H9 (cell line): ENCODE data around the gene RMND5B. TPM values are rescaled to one million over a fixed set of nuclear protein-coding genes. Genes with fewer than 3 reads are reported as not detected.
A peak's percentile ranks its signal among the peaks of the same experiment; 100 is the strongest.

Source experiments
- DNase-seq: peaks from one replicate; pipeline ENCODE4 v3.0.0-alpha.2; 2017
- H2AFZ ChIP-seq: one replicate; pipeline ENCODE4 v1.6.1; 2013; ENCODE audit warnings: mild to moderate bottlenecking, low read length, control low read depth, moderate library complexity
- H2AK5ac ChIP-seq: 2 replicates; pipeline ENCODE4 v1.6.1; 2013; ENCODE audit warnings: low read length, control low read depth, mixed read lengths; ENCODE audit not compliant: insufficient read length
- H2BK120ac ChIP-seq: one replicate; pipeline ENCODE4 v1.6.1; 2013; ENCODE audit warnings: low read depth, mild to moderate bottlenecking, low read length, control low read depth, inconsistent platforms; ENCODE audit not compliant: poor library complexity, severe bottlenecking
- H2BK12ac ChIP-seq: 2 replicates; pipeline ENCODE4 v1.6.1; 2013; ENCODE audit warnings: low read length, control low read depth, mixed read lengths, low read depth; ENCODE audit not compliant: insufficient read length
- H2BK15ac ChIP-seq: 2 replicates; pipeline ENCODE4 v1.6.1; 2013; ENCODE audit warnings: low read depth, low read length, control low read depth
- H2BK20ac ChIP-seq: one replicate; pipeline ENCODE4 v1.6.1; 2013; ENCODE audit warnings: low read depth, mild to moderate bottlenecking, low read length, control low read depth, inconsistent platforms; ENCODE audit not compliant: poor library complexity, severe bottlenecking
- H2BK5ac ChIP-seq: 2 replicates; pipeline ENCODE4 v1.6.1; 2013; ENCODE audit warnings: low read length, control low read depth, mixed read lengths; ENCODE audit not compliant: insufficient read length
- H3K14ac ChIP-seq: 2 replicates; pipeline ENCODE4 v1.6.1; 2013; ENCODE audit warnings: low read length, control low read depth; ENCODE audit not compliant: insufficient read depth
- H3K18ac ChIP-seq: 2 replicates; pipeline ENCODE4 v1.6.1; 2013; ENCODE audit warnings: low read depth, mild to moderate bottlenecking, mixed read lengths, low read length, control low read depth; ENCODE audit not compliant: insufficient read length
- H3K23ac ChIP-seq: 2 replicates; pipeline ENCODE4 v1.6.1; 2013; ENCODE audit warnings: low read length, control low read depth, mixed read lengths, low read depth; ENCODE audit not compliant: insufficient read length
- H3K23me2 ChIP-seq: 2 replicates; pipeline ENCODE4 v1.6.1; 2013; ENCODE audit warnings: low read depth, mild to moderate bottlenecking, mixed read lengths, low read length, control low read depth; ENCODE audit not compliant: insufficient read length, poor library complexity, severe bottlenecking
- H3K27ac ChIP-seq: 2 replicates; pipeline ENCODE4 v1.5.1; 2013; ENCODE audit warnings: low read length, control low read depth, mixed read lengths, low read depth; ENCODE audit not compliant: insufficient read length
- H3K27me3 ChIP-seq: 2 replicates; pipeline ENCODE4 v1.6.1; 2013; ENCODE audit warnings: low read length, control low read depth, inconsistent platforms; ENCODE audit not compliant: insufficient read depth
- H3K4ac ChIP-seq: 2 replicates; pipeline ENCODE4 v1.6.1; 2013; ENCODE audit warnings: low read depth, mild to moderate bottlenecking, control low read depth, inconsistent platforms, low read length, moderate library complexity
- H3K4me1 ChIP-seq: 2 replicates; pipeline ENCODE4 v1.6.1; 2013; ENCODE audit warnings: low read length, control low read depth, inconsistent platforms; ENCODE audit not compliant: insufficient read depth
- H3K4me2 ChIP-seq: 2 replicates; pipeline ENCODE4 v1.6.1; 2013; ENCODE audit warnings: low read length, control low read depth, mixed read lengths; ENCODE audit not compliant: insufficient read length, insufficient read depth
- H3K56ac ChIP-seq: 2 replicates; pipeline ENCODE4 v1.6.1; 2013; ENCODE audit warnings: low read depth, mild to moderate bottlenecking, mixed read lengths, low read length, control low read depth; ENCODE audit not compliant: insufficient read length
- H3K79me1 ChIP-seq: 2 replicates; pipeline ENCODE4 v1.6.1; 2013; ENCODE audit warnings: low read depth, mild to moderate bottlenecking, moderate library complexity, low read length, control low read depth, inconsistent platforms; ENCODE audit not compliant: insufficient read depth, poor library complexity, severe bottlenecking
- H3K79me2 ChIP-seq: 2 replicates; pipeline ENCODE4 v1.6.1; 2013; ENCODE audit warnings: low read length, control low read depth, inconsistent platforms; ENCODE audit not compliant: insufficient read depth
- H3K9ac ChIP-seq: 2 replicates; pipeline ENCODE4 v1.6.1; 2013; ENCODE audit warnings: low read length, control low read depth, mixed read lengths; ENCODE audit not compliant: insufficient read length; ENCODE audit errors: extremely low read depth
- H3K9me3 ChIP-seq: one replicate; pipeline ENCODE4 v1.6.1; 2013; ENCODE audit warnings: low read depth, low read length, inconsistent platforms; ENCODE audit not compliant: control insufficient read depth
- H3T11ph ChIP-seq: one replicate; pipeline ENCODE4 v1.6.1; 2013; ENCODE audit warnings: mild to moderate bottlenecking, low read length, control low read depth, inconsistent platforms
- H4K20me1 ChIP-seq: one replicate; pipeline ENCODE4 v1.6.1; 2013; ENCODE audit not compliant: control insufficient read depth, insufficient read length, insufficient read depth
- H4K5ac ChIP-seq: 2 replicates; pipeline ENCODE4 v1.6.1; 2013; ENCODE audit warnings: low read depth, mild to moderate bottlenecking, mixed read lengths, low read length, control low read depth; ENCODE audit not compliant: insufficient read length
- H4K8ac ChIP-seq: replicated peaks from 2 replicates; pipeline ENCODE4 v1.6.1; 2013; ENCODE audit warnings: low read length, control low read depth, mixed read lengths, low read depth; ENCODE audit not compliant: insufficient read length
- H4K91ac ChIP-seq: 2 replicates; pipeline ENCODE4 v1.6.1; 2013; ENCODE audit warnings: low read depth, mild to moderate bottlenecking, moderate library complexity, mixed read lengths, low read length, control low read depth; ENCODE audit not compliant: insufficient read length
- H3K27ac Mint-ChIP-seq, 3 experiments: 2 replicates in 2 of 3; 3 replicates in 1 of 3; pipeline ENCODE4 v1.8.0; 2020 to 2021; ENCODE audit warnings: mixed read lengths in 3 of 3, mild to moderate bottlenecking in 1 of 3, moderate library complexity in 1 of 3
- H3K27me3 Mint-ChIP-seq: 2 replicates; pipeline ENCODE4 v1.8.0; 2021; ENCODE audit warnings: low read depth, mild to moderate bottlenecking, moderate library complexity, mixed read lengths
- H3K36me3 Mint-ChIP-seq, 3 experiments: 2 replicates in 2 of 3; 3 replicates in 1 of 3; pipeline ENCODE4 v1.8.0; 2020 to 2021; ENCODE audit warnings: low read depth in 3 of 3, mixed read lengths in 3 of 3; ENCODE audit not compliant: insufficient read depth in 1 of 3
- H3K4me1 Mint-ChIP-seq, 2 experiments: 2 replicates each; pipeline ENCODE4 v1.8.0; 2020; ENCODE audit warnings: mixed read lengths in 2 of 2
- H3K4me3 Mint-ChIP-seq, 2 experiments: 2 replicates in 1 of 2; 3 replicates in 1 of 2; pipeline ENCODE4 v1.8.0; 2020 to 2021; ENCODE audit warnings: mild to moderate bottlenecking in 2 of 2, mixed read lengths in 2 of 2, moderate library complexity in 1 of 2
- H3K9me3 Mint-ChIP-seq, 2 experiments: 2 replicates in 1 of 2; 3 replicates in 1 of 2; pipeline ENCODE4 v1.8.0; 2020; ENCODE audit warnings: mild to moderate bottlenecking in 2 of 2, mixed read lengths in 2 of 2, moderate library complexity in 1 of 2
- WGBS: extraction: QIAGEN DNeasy Blood & Tissue Kit; methylation state at CpG from one replicate; pipeline ENCODE4 v1.1.7; 2013; ENCODE audit warnings: missing lambda C conversion rate, low lambda C conversion rate, mixed read lengths; ENCODE audit not compliant: insufficient read length; ENCODE audit errors: extremely low coverage; 5-methylcytosine and 5-hydroxymethylcytosine counted together
- total RNA-seq: library from RNA; stranded (reverse); gene quantifications from 2 replicates; pipeline ENCODE4 v1.2.1, GENCODE V29; 2021
- TF ChIP-seq, protein P1 (sequence below): fragments of 200-600 bp; sonication (generic); conservative IDR thresholded peaks from 3 replicates; pipeline ENCODE4 v1.8.0; 2021; ENCODE audit warnings: antibody characterized with exemption, mild to moderate bottlenecking

RMND5B gene
- total RNA-seq, 1 experiment from 2014 or later = 86.4 TPM

DNA sequence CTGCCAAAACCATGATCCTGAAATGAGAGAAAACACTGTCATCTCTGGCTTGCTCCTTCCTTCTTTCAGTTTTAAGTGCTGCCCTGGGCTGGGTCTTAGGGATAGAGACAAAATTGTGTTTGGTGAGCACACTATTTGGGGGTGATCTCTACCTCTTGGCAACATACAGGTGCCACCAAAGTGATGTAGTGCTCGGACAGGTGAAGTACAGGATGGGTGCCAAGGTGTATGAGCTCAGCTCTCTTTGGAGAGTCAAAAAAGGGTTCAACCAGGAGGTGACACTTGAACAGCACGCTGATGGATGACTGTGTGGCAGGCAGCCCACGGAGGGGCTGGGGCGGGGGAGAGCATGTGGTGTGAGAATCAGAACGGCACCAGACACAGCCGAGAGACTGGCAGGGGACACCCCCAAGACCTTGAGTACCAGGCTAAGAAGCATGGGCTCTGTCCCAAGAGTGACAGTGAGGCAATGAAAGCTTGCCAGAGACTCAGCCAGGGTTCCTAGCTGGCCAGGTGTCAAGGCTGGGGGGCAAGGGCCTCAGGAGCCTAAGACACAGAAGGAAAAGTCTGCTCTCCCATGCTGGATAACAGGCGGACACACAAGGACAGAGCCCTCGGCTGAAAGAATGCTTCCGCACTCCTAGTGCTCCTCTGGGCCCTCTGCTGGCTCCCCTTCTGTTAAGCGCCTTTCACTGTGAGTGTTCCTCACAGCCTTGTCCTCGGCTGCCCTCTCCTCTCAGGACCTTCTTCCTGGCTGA, 20.3 kb downstream of the RMND5B start:
- Histone ChIP-seq H2BK5ac (no peak overlapping the region), H2AFZ (no peak overlapping the region), H3K79me2 (no peaks in the 10 kb centered on the region), H3K23me2 (peaks cover 5% of the 10 kb centered on the region), H2BK120ac (no peak overlapping the region), H2BK12ac (no peak overlapping the region), H3T11ph (no peak overlapping the region), H3K9ac (no peak overlapping the region), H3K79me1 (peaks cover 4% of the 10 kb centered on the region), H2BK15ac (no peak overlapping the region), H3K4ac (no peak overlapping the region), H3K14ac (no peak overlapping the region), H3K27ac (no peak overlapping the region), H3K23ac (no peak overlapping the region), H3K9me3 (no peaks in the 10 kb centered on the region), H3K4me1 (no peaks in the 10 kb centered on the region; the same call in 1 of the 2 replicates), H3K4me2 (no peak overlapping the region), H4K20me1 (peaks cover 2% of the 10 kb centered on the region), H3K56ac (no peak overlapping the region), H2AK5ac (no peak overlapping the region), H3K27me3 (no peaks in the 10 kb centered on the region), H4K8ac (no peak overlapping the region), H4K91ac (no peak overlapping the region), H3K18ac (no peak overlapping the region), H4K5ac (no peak overlapping the region), H2BK20ac (no peak overlapping the region)
- peak overlapping the region; percentile 47 to 49 for H3K4me3 Mint-ChIP-seq
- H3K27ac Mint-ChIP-seq = peak overlapping the region in 2 of 3 experiments; percentile 64 to 65; a peak in 2 of 7 replicates
- peaks cover 43 to 65% (median 62%) of the 10 kb centered on the region in 3 experiments; a peak in 6 of 7 replicates for H3K36me3 Mint-ChIP-seq
- TF ChIP-seq, protein P1, sequence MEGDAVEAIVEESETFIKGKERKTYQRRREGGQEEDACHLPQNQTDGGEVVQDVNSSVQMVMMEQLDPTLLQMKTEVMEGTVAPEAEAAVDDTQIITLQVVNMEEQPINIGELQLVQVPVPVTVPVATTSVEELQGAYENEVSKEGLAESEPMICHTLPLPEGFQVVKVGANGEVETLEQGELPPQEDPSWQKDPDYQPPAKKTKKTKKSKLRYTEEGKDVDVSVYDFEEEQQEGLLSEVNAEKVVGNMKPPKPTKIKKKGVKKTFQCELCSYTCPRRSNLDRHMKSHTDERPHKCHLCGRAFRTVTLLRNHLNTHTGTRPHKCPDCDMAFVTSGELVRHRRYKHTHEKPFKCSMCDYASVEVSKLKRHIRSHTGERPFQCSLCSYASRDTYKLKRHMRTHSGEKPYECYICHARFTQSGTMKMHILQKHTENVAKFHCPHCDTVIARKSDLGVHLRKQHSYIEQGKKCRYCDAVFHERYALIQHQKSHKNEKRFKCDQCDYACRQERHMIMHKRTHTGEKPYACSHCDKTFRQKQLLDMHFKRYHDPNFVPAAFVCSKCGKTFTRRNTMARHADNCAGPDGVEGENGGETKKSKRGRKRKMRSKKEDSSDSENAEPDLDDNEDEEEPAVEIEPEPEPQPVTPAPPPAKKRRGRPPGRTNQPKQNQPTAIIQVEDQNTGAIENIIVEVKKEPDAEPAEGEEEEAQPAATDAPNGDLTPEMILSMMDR = peak; percentile 38; the same call in 2 of the 3 replicates
- H3K27me3 Mint-ChIP-seq = peaks cover 2% of the 10 kb centered on the region; the same call in 1 of the 2 replicates
- DNase-seq = no peak
- H3K9me3 Mint-ChIP-seq = no peaks in the 10 kb centered on the region; a peak in 1 of 5 replicates
- peaks cover 6 to 14% of the 10 kb centered on the region in 2 experiments for H3K4me1 Mint-ChIP-seq
- no CpG with 5 or more reads among the region's 11 CpGs for WGBS
